CD4-positive, alpha-beta T cell treated with Interleukin-2 at 100 ng/mL for 4 hours (primary cell): ENCODE results near the gene TAF6.
A peak's percentile ranks its signal among the peaks of the same experiment; 100 is the strongest.

Experiments used
- DNase-seq: peaks from one replicate; pipeline ENCODE4 v3.0.0-alpha.2; 2020; ENCODE audit warnings: low spot score

TAF6 gene

DNA sequence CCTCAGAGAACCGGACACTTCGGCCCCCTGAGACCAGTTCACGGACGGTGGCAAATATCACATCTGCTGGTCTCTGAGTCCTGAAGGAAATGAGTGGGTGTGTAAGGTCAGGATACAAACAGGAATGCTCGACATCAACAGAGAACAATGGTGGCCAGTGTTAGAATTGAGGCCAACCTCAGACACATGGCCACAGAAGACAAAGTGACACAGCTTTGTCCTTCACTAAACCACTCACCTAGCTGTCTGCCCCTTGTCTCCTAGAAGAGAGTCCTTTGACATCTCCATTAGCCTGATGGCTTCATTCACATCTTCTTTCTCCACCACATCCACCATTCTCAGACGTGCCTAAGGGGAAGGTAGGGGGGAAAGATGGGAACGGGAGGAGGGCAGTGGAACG is 26.1 kb downstream of the TAF6 start:
- DNase-seq: no peak

GRCh38 chr7:100091411-100092181 is 27.6 kb downstream of the TAF6 start:
- no peak for DNase-seq

- DNase-seq: no peak
These were observed 28.4 kb downstream of the TAF6 start for GRCh38 chr7:100090527-100091410.

GRCh38 chr7:100089458-100090196 is 29.5 kb downstream of the TAF6 start:
- no peak for DNase-seq

- peak; percentile 85 for DNase-seq
These were observed 30.3 kb downstream of the TAF6 start, which contains the start of gene COPS6 for GRCh38 chr7:100088621-100089457. TSS of gene COPS6 (plus strand) at chr7:100088969. CDS start at chr7:100088991, 22 bp downstream.

DNA sequence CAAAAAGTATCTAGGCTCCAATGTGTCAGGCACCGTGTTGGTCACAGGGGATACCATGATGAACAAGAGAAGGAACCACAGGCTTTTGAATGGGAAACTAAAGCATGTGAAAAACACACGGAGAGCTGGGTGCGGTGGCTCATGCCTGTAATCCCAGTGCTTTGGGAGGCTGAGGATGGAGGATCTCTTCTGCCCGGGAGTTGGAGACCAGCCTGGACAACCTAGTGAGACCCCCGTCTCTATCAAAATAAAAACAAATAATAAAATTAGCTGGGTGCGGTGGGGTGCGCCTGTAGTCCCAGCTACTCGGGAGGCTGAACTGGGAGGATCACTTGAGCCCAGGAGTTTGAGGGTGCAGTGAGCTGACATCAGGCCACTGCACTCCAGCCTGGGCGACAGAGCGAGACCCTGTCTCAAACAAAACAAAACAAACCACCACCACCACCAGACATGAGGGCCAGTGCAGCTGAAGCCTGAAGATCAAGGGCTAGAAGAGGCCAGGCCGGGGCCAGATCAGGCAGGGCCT is 31.0 kb downstream of the TAF6 start:
- no peak for DNase-seq

DNA sequence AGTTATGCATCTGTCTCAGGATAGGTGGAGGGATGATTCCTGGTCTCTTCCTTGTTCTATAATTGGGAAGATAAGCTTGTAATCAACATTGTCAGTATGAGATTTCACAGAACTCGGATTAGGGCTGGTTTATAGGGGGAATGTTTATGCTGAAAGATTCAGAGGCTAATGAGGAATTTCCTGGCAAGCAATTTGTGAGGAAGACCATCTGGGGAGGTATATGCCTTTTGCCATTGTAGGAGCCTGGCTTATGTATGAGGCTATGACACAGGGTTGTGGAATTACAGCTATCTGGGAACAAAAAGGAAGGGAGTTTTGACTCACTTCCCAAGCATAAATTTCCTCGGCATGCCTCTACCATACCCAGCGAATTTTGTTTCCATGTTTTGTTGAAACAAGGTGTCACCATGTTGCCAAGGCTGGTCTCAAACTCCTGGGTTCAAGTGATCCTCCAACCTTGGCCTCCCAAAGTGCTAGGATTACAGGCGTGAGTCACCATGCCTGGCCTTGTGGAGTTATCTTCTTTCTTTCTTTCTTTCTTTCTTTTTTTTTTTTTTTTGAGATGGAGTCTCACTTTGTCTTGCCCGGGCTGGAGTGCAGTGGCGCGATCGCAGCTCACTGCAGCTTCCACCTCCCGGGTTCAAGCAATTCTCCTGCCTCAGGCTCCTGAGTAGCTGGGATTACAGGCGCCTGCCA is 32.0 kb downstream of the TAF6 start:
- DNase-seq: no peak

GRCh38 chr7:100085515-100085914 is 33.6 kb downstream of the TAF6 start:
- no peak for DNase-seq

DNA sequence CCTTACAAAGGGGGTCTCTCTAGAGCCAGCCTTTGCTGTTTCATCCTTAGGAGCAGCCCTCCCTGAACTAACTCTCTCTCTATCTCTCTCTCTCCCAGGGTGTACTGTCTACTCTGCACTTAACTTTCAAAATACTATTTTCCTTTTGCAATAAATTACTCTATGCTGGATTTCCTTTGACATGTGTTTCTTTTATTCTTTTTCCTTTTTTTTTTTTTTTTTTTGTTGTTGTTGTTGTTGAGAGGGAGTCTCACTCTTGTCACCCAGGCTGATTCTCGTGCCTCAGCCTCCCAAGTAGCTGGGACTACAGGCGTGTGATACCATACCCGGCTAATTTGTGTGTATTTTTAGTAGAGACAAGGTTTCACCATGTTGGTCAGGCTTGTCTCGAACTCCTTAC is 36.2 kb downstream of the TAF6 start:
- no peak for DNase-seq

DNA sequence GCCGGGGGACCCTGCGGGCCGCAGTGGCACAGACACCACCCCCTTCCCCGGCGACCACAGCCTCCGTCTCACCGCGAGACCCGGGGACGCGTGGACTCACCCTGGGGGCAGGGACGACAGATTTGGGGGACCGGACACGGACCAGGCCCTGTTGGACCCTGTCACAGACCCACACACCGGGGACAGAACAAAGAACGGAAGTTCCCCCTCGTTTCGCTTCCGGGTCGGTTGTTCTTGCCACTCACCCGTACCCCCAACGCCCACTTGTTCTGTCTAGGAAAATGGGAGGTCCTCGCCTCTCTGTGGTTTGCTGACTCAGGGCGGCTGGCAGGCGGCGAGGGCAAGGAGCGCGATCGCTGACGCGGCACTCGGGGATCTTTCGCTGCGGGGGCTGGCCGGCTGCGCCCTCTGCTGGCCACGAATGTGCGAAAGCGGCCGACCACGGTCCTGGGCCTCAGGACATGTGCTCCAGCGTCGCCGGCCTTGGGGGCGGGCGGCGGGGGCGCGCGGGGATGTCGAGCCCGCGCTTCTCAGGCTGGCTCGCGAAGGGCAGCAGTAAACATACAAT is 37.5 kb downstream of the TAF6 start, which contains the start of gene ZNF3:
Gene ZNF3, minus strand, starts transcription at position 189 of the 568 bp plus-strand sequence. CDS start 4,366 bp downstream, outside the sequence.
- peak; percentile 100 for DNase-seq

GRCh38 chr7:100080907-100081534 is 38.1 kb downstream of the TAF6 start:
- no peak for DNase-seq

GRCh38 chr7:100079024-100079560 is 40.1 kb downstream of the TAF6 start:
- DNase-seq: no peak

DNA sequence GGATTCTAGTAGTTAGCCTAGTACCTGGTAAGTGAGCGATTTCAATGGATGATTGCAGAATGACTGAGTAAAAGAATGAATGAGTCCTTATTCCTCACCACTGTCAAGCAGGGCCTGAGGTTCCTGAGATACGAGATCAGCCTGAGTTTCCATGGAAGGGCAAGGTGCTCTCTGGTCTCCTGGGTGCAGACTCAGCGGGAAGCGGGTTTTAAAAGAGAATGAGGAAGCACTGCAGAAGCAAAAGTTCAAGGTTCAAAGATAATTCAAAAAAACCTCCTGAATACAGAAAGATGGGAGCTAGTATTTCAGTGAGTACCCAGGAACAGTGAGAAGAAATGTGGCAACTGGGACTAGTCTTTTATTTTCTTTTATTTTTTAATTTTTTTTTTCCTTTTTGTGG is 42.0 kb downstream of the TAF6 start:
- no peak for DNase-seq

GRCh38 chr7:100075418-100075817 is 43.7 kb downstream of the TAF6 start:
- DNase-seq: no peak

DNA sequence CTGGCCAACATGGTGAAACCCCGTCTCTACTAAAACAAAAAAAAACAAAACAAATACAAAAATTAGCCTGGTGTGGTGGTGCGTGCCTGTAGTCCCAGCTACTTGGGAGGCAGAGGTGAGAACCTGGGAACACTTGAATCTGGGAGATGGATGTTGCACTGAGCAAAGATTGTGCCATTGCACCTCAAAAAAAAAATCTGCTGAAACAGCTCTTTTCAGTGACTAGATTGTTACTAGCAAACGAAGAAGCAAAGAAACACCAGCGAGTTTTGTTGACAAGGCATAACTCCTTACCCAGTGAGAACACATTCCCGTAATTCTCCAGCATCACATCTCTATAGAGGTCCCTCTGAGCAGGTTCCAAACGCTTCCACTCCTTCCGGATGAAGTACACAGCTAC is 44.3 kb downstream of the TAF6 start:
- DNase-seq: no peak

GRCh38 chr7:100072462-100072861 is 46.7 kb downstream of the TAF6 start:
- no peak for DNase-seq

GRCh38 chr7:100071018-100071723 is 48.0 kb downstream of the TAF6 start:
- DNase-seq: no peak

- no peak for DNase-seq
These were observed 49.2 kb downstream of the TAF6 start for GRCh38 chr7:100069991-100070390.

- no peak for DNase-seq
These were observed 52.2 kb downstream of the TAF6 start for GRCh38 chr7:100066953-100067352.
